H7 (cell line): ENCODE results near the gene LSM6. TPM values are rescaled to one million over a fixed set of nuclear protein-coding genes. Genes with fewer than 3 reads are reported as not detected.

Source experiments
- DNase-seq: peaks from one replicate; pipeline ENCODE4 v3.0.0; 2012
- H3K27me3 ChIP-seq: 2 replicates; pipeline ENCODE4 v1.6.0; 2011; ENCODE audit warnings: mild to moderate bottlenecking, low read length; ENCODE audit not compliant: control insufficient read depth, insufficient read depth
- H3K36me3 ChIP-seq: replicated peaks from 2 replicates; pipeline ENCODE4 v1.5.1; 2011; ENCODE audit warnings: low read length; ENCODE audit not compliant: control insufficient read depth, insufficient read depth
- H3K4me3 ChIP-seq: 2 replicates; pipeline ENCODE4 v1.5.1; 2011; ENCODE audit warnings: low read depth, mild to moderate bottlenecking, control low read depth, low read length, moderate library complexity; ENCODE audit not compliant: insufficient read depth
- total RNA-seq: library from RNA; depleted of rRNA; stranded (reverse); fragments of >200 nt; shearing (Covaris generic); gene quantifications from 2 replicates; pipeline ENCODE4 v1.2.3, GENCODE V29; 2014

Gene LSM6
- total RNA-seq, 1 experiment from 2014 or later = 50.1 TPM

GRCh38 chr4:146165840-146166239, 9.7 kb upstream of the LSM6 start:
- Histone ChIP-seq H3K27me3 (no peaks in the 10 kb centered on the region), H3K36me3 (no peaks in the 10 kb centered on the region), H3K4me3 (no peak overlapping the region)
- no peak for DNase-seq

DNA sequence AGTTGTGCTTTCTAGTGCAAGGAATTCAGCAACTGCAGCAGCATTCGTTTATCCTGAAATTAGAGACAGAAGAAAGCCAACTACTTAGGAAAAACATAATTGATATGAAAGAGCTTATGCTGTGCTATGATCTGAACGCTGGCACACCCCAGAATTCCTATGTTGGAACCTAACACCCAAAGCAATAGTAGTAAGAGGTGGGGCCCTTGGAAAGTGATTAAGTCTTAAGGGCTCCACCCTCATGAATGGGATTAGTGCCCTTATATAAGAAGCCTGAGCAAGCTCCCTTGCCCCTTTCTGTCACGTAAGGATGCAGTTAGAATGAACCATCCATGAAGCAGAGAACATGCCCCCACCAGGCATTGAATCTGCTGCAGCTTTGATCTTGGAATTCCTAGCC, 5.4 kb upstream of the LSM6 start:
- H3K4me3 ChIP-seq = no peak overlapping the region
- no peaks in the 10 kb centered on the region for H3K27me3 ChIP-seq
- H3K36me3 ChIP-seq = no peaks in the 10 kb centered on the region
- no peak for DNase-seq

- no peaks in the 10 kb centered on the region for H3K27me3 ChIP-seq
- peaks cover 2% of the 10 kb centered on the region; the same call in 1 of the 2 replicates for H3K36me3 ChIP-seq
- no peak overlapping the region for H3K4me3 ChIP-seq
- no peak for DNase-seq
Observed at GRCh38 chr4:146176891-146177290, 1.4 kb downstream of the LSM6 start.

- Histone ChIP-seq H3K4me3 (no peak overlapping the region), H3K27me3 (no peaks in the 10 kb centered on the region), H3K36me3 (peaks cover 2% of the 10 kb centered on the region; the same call in 1 of the 2 replicates)
- no peak for DNase-seq
Observed at GRCh38 chr4:146178126-146178525, 2.6 kb downstream of the LSM6 start.

GRCh38 chr4:146179784-146180370, 4.4 kb downstream of the LSM6 start:
- peaks cover 2% of the 10 kb centered on the region; the same call in 1 of the 2 replicates for H3K36me3 ChIP-seq
- DNase-seq = no peak
- H3K27me3 ChIP-seq = no peaks in the 10 kb centered on the region
- no peak overlapping the region for H3K4me3 ChIP-seq

GRCh38 chr4:146182443-146182842, 6.9 kb downstream of the LSM6 start:
- Histone ChIP-seq H3K4me3 (no peak overlapping the region), H3K27me3 (no peaks in the 10 kb centered on the region), H3K36me3 (peaks cover 3% of the 10 kb centered on the region)
- no peak for DNase-seq

- H3K36me3 ChIP-seq = peaks cover 2% of the 10 kb centered on the region
- no peak for DNase-seq
- H3K27me3 ChIP-seq = no peaks in the 10 kb centered on the region
- H3K4me3 ChIP-seq = no peak overlapping the region
Observed at GRCh38 chr4:146183209-146183608, 7.7 kb downstream of the LSM6 start.

GRCh38 chr4:146186041-146186440, 10.5 kb downstream of the LSM6 start:
- H3K36me3 ChIP-seq = peaks cover 11% of the 10 kb centered on the region
- no peaks in the 10 kb centered on the region for H3K27me3 ChIP-seq
- H3K4me3 ChIP-seq = no peak overlapping the region
- DNase-seq = no peak

GRCh38 chr4:146186596-146186995, 11.1 kb downstream of the LSM6 start:
- no peak for DNase-seq
- peaks cover 11% of the 10 kb centered on the region for H3K36me3 ChIP-seq
- H3K4me3 ChIP-seq = no peak overlapping the region
- H3K27me3 ChIP-seq = no peaks in the 10 kb centered on the region

DNA sequence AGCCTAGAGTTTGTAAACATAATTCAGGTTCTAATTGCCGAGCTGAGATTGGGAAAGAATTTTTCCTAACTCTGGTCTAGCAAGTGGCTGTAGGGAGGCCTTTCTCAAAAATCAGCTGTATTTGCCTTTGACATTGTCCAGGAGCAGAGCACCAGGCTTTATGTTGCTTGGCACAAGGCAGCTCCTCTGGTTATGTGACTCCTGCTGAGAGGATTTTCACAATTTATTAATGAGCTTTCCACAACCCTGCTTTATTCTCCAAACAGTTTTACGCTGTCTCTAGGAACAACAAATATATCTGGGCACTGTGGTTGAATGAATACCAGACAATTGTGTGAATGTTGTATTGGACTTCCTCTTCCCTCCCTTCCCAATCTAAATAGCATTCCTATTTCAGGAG, 14.9 kb downstream of the LSM6 start:
- peaks cover 11% of the 10 kb centered on the region for H3K36me3 ChIP-seq
- no peaks in the 10 kb centered on the region for H3K27me3 ChIP-seq
- H3K4me3 ChIP-seq = no peak overlapping the region
- no peak for DNase-seq

DNA sequence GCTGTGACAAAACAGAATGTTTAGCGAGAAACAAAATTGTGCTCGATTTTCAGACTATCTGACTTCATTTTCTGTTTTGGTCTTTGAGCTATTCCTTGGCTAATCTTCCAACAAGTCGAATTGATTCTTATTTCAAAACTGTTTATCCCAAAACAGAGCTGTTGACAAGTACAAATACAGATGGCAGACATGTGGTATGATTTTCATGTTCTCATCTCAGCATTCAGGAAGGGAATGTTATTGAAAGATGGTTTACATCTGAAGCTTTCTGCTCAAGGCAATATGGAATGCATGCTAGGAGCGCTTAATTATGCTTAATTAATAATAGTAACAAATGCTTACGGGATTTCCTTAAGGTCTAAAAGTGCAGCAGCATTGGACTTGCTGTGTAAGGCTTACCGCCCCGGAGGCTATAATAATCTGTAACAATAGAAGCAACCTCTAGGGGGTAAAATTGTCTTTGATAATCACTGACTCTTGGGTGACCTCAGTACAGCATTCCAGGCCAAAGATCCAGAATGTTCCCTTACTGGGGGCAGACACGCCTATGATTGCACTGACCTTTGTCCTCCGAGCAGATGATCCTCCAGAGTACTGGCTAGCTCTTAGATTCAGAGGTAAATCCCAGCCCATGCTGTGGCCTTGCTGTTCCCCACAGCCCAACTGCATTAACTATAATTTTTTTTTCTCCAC, 16.4 kb downstream of the LSM6 start:
- no peak for DNase-seq
- Histone ChIP-seq H3K36me3 (peaks cover 11% of the 10 kb centered on the region), H3K4me3 (no peak overlapping the region), H3K27me3 (no peaks in the 10 kb centered on the region)

DNA sequence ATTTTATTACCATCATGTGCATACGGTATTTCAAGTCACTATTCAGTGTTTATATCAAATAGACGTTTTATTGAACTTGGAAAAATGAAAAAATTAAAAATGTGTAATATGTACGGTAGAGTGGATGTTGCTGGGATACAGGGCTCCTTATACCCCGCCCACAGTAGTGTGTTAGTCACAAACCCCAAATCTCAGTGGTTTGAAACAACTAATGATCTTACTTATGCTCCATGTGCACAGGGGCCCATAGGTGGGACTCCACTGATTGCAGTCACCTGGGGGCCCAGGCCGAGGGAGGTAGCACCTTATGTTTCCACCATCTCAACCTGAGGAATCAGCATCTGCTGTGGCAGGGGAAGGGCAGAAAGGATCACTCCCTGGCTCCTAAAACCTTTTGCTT, 18.1 kb downstream of the LSM6 start:
- no peak overlapping the region for H3K4me3 ChIP-seq
- H3K27me3 ChIP-seq = no peaks in the 10 kb centered on the region

GRCh38 chr4:146194212-146194611, 18.7 kb downstream of the LSM6 start:
- H3K4me3 ChIP-seq = no peak overlapping the region
- H3K27me3 ChIP-seq = no peaks in the 10 kb centered on the region
- no peak for DNase-seq
- H3K36me3 ChIP-seq = peaks cover 6% of the 10 kb centered on the region

More for the DNA sequence above, 18.1 kb downstream of the LSM6 start:
- peaks cover 7% of the 10 kb centered on the region for H3K36me3 ChIP-seq
- DNase-seq = no peak

DNA sequence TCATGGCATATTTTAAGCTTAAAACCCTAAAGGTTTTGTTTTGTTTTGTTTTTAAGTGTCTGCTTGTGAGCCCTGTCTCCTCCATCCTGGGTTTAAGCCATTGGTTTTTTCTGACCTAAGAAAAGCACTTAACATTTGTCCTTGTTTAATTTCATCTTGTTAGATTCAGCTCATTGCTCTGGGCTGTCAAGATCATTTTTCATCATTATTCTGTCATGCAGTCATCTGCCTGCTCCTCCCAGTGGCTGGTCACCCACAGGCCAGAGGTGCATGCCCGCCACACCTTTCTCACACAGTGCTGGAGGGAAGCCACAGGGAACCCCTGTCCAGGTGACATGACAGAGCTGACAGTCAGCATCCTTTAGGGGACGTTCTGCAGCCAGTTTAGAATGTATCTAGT, 27.1 kb downstream of the LSM6 start:
- H3K27me3 ChIP-seq = no peaks in the 10 kb centered on the region
- no peak for DNase-seq
- H3K4me3 ChIP-seq = no peak overlapping the region
- no peaks in the 10 kb centered on the region for H3K36me3 ChIP-seq

DNA sequence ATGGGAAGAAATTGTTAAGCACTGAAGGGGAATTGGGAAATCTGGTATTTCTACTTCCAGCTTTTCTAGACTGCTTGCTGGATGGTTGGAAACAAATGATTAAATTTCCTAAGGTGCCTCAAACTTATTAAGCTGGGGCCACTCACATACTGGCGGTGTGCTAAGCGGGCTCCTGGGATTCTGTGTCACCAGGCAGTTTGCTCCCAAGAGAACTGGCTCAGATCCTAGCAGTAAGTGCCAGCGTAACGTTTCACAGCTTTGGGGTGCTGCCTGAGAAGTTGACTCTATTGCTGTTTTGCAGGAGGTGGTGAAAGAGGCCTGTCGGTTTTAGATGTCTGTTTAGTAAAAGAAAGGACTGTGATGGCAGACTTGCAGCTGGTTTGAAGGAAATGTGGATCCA, 31.9 kb downstream of the LSM6 start:
- DNase-seq = no peak
- no peak overlapping the region for H3K4me3 ChIP-seq
- no peaks in the 10 kb centered on the region for H3K27me3 ChIP-seq

More for the DNA sequence above, 31.9 kb downstream of the LSM6 start:
- H3K36me3 ChIP-seq = no peaks in the 10 kb centered on the region
